Choroid plexus epithelial cell (primary cell): ENCODE data around the gene DPPA4.

Experiments
- DNase-seq: peaks from one replicate; pipeline ENCODE4 v3.0.0-alpha.2; 2010; ENCODE audit warnings: low read depth
- H3K4me3 ChIP-seq: 2 replicates; pipeline ENCODE4 v1.5.1; 2011; ENCODE audit warnings: low read depth, mild to moderate bottlenecking, control low read depth, low read length, moderate library complexity
- CTCF ChIP-seq: conservative IDR thresholded peaks from 2 replicates; pipeline ENCODE4 v1.5.1; 2011; ENCODE audit warnings: low read depth, mild to moderate bottlenecking, control low read depth, inconsistent platforms, low read length, moderate library complexity

Gene DPPA4

GRCh38 chr3:109355625-109356441 is 18.5 kb upstream of the DPPA4 start:
- H3K4me3 ChIP-seq, result no peak overlapping the region
- DNase-seq, result no peak
- TF ChIP-seq CTCF, result no peak

DNA sequence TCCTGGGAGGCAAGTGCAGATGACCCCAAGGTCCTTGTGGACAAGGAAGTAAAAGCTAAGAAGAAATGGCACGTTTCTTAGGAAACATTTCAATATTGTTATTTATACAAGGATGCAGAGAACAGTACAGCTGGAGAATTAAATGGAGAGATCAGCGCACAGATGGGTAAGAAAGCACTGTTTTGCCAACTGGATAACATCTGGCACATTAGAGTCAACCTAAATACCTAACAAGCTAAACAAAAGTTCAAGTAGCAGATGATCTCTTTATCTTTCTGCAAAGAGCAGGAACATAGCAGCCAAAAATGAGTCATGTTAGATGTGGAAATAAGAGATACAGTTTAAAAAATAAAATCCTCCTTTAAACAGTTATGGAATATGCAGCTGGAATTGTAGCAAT is 15.7 kb upstream of the DPPA4 start:
- peak; percentile 44 for DNase-seq
- no peak for TF ChIP-seq CTCF
- H3K4me3 ChIP-seq, result no peak overlapping the region

GRCh38 chr3:109351231-109351630 is 13.9 kb upstream of the DPPA4 start:
- TF ChIP-seq CTCF, result no peak
- H3K4me3 ChIP-seq, result no peak overlapping the region
- no peak for DNase-seq

GRCh38 chr3:109346770-109347295 is 9.5 kb upstream of the DPPA4 start:
- DNase-seq, result peak; percentile 68
- no peak overlapping the region for H3K4me3 ChIP-seq
- no peak for TF ChIP-seq CTCF

GRCh38 chr3:109346099-109346498 is 8.8 kb upstream of the DPPA4 start:
- no peak for TF ChIP-seq CTCF
- no peak overlapping the region for H3K4me3 ChIP-seq
- DNase-seq, result no peak

- no peak overlapping the region for H3K4me3 ChIP-seq
- no peak for DNase-seq
- no peak for TF ChIP-seq CTCF
These were observed 2.6 kb upstream of the DPPA4 start for GRCh38 chr3:109339714-109340648.
